Stimulated activated naive CD8-positive, alpha-beta T cell treated with anti-CD3 and anti-CD28 coated beads, Interleukin-15, amount 100 ng/mL, for 72 hours (primary cell): ENCODE data around the gene FSIP1.
A peak's percentile ranks its signal among the peaks of the same experiment; 100 is the strongest.

ENCODE experiments used
- ATAC-seq: fragments of 150-1000 bp; cut with Tn5 transposase; 2 replicates; pipeline ENCODE4 v1.10.0; 2021; ENCODE audit warnings: mild to moderate bottlenecking, moderate library complexity
- DNase-seq, 2 donors: peaks; one replicate each; pipeline ENCODE4 v3.0.0; 2021 to 2022
- H3K27ac Mint-ChIP-seq, 2 donors: one replicate each; pipeline ENCODE4 v1.8.0; 2022; ENCODE audit warnings: mild to moderate bottlenecking in 2 of 2, mixed read lengths in 2 of 2, moderate library complexity in 2 of 2
- H3K27me3 Mint-ChIP-seq: one replicate; pipeline ENCODE4 v1.8.0; 2022; ENCODE audit warnings: mixed read lengths
- H3K4me1 Mint-ChIP-seq: one replicate; pipeline ENCODE4 v1.8.0; 2022; ENCODE audit warnings: mild to moderate bottlenecking, mixed read lengths
- H3K4me3 Mint-ChIP-seq, 2 donors: one replicate each; pipeline ENCODE4 v1.8.0; 2022; ENCODE audit warnings: mild to moderate bottlenecking in 2 of 2, mixed read lengths in 2 of 2, moderate library complexity in 1 of 2
- H3K9me3 Mint-ChIP-seq, 2 donors: one replicate each; pipeline ENCODE4 v1.8.0; 2022; ENCODE audit warnings: mixed read lengths in 2 of 2

FSIP1 gene

DNA sequence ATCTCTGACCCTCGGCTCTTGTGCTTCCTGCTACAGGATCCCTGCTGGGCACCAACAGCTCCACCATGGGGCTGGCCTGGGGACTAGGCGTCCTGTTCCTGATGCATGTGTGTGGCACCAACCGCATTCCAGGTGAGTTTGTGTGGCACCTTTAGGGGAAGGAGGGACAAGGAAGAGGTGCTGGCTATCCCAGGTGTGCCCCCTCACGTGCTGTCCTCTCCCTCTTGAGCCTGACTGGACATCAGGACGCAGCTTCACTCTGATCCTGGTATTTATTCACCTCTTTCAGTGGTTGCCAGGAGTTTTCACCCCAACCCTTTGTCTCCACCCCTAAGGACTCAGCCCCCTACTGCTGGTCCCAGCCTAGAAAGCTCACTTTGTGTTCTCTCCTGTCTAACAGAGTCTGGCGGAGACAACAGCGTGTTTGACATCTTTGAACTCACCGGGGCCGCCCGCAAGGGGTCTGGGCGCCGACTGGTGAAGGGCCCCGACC lies 200.8 kb downstream of the FSIP1 start:
- Mint-ChIP-seq H3K27ac (no peak overlapping the region), H3K4me3 (peak overlapping the region; percentile 69 to 75), H3K4me1 (peaks cover 19% of the 10 kb centered on the region), H3K27me3 (peaks cover 64% of the 10 kb centered on the region), H3K9me3 (no peaks in the 10 kb centered on the region)
- peak; percentile 5 for ATAC-seq
- no peak for DNase-seq

DNA sequence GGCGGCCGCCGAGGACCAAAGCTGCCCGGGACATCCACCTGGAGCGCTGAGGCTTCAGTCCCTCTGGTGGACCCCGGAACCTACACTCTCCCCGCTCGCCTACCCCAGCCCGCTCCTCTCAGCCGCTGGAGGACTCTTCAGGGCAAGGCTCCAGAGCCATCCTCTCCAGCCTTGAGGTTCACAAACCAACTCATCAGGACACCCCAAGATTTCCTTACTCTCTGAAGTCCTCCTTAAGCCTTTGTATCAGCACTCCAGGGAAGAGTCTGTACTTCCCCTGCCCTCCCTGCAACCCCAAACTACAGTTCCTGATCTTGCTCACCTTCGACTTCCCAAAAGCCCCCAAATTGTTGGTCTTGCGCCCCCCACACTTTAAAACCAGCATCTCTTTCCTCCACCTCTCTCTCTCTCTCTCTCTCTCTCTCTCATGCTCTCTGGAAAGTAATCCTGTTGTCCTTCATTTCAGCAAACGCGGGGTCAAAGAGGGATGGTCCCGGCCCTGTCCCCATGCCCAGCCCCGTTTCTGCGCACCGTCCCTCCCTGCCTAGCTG lies 201.3 kb downstream of the FSIP1 start:
- H3K27me3 Mint-ChIP-seq: peaks cover 69% of the 10 kb centered on the region
- peak in 1 of 2 donors; percentile 5 for DNase-seq
- peak overlapping the region in 1 of 2 donors; percentile 63 for H3K27ac Mint-ChIP-seq
- H3K9me3 Mint-ChIP-seq: no peaks in the 10 kb centered on the region
- H3K4me3 Mint-ChIP-seq: peak overlapping the region; percentile 69 to 75
- peak; percentile 32 for ATAC-seq
- H3K4me1 Mint-ChIP-seq: peaks cover 19% of the 10 kb centered on the region

DNA sequence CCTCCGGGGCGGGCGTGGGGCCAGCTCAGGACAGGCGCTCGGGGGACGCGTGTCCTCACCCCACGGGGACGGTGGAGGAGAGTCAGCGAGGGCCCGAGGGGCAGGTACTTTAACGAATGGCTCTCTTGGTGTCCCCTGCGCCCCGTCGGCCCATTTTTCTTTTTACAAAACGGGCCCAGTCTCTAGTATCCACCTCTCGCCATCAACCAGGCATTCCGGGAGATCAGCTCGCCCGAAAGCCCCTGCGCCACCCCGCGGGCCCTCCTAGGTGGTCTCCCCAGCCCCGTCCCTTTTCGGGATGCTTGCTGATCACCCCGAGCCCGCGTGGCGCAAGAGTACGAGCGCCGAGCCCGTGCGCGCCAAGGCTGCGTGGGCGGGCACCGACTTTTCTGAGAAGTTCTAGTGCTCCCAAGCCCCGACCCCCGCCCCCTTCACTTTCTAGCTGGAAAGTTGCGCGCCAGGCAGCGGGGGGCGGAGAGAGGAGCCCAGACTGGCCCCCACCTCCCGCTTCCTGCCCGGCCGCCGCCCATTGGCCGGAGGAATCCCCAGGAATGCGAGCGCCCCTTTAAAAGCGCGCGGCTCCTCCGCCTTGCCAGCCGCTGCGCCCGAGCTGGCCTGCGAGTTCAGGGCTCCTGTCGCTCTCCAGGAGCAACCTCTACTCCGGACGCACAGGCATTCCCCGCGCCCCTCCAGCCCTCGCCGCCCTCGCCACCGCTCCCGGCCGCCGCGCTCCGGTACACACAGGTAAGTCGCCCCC lies 202.0 kb downstream of the FSIP1 start, which contains the start of gene THBS1:
THBS1 (plus strand) TSS at position 595 of the 757 bp plus-strand sequence. CDS start 779 bp downstream, outside the sequence.
- Mint-ChIP-seq H3K4me3 (peak within 1 kb of the TSS; percentile 69 to 75), H3K27ac (peak within 1 kb of the TSS; percentile 51 to 63), H3K4me1 (peaks cover 19% of the 10 kb centered on the region), H3K9me3 (no peaks in the 10 kb centered on the region), H3K27me3 (peaks cover 69% of the 10 kb centered on the region)
- ATAC-seq (peak; percentile 70), DNase-seq (peak; percentile 28 to 54)

DNA sequence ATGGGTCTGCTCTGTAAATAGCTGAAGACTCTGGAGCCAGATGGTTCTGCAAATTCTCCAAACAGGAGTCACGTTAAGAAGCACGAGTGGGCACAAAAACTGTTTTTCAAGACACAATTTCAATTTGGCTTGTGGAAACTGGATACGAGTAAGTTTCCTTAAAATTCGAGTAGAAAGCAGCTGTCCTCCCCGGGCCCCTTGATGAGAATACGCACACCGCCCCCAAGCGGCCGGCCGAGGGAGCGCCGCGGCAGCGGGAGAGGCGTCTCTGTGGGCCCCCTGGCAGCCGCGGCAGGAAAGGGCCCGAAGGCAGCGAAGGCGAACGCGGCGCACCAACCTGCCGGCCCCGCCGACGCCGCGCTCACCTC lies 202.5 kb downstream of the FSIP1 start:
- Mint-ChIP-seq H3K27ac (peak overlapping the region in 1 of 2 donors; percentile 27), H3K4me3 (peak overlapping the region; percentile 69 to 75), H3K9me3 (no peaks in the 10 kb centered on the region), H3K27me3 (peaks cover 63% of the 10 kb centered on the region), H3K4me1 (peaks cover 19% of the 10 kb centered on the region)
- ATAC-seq: peak; percentile 90
- peak; percentile 89 to 91 for DNase-seq

DNA sequence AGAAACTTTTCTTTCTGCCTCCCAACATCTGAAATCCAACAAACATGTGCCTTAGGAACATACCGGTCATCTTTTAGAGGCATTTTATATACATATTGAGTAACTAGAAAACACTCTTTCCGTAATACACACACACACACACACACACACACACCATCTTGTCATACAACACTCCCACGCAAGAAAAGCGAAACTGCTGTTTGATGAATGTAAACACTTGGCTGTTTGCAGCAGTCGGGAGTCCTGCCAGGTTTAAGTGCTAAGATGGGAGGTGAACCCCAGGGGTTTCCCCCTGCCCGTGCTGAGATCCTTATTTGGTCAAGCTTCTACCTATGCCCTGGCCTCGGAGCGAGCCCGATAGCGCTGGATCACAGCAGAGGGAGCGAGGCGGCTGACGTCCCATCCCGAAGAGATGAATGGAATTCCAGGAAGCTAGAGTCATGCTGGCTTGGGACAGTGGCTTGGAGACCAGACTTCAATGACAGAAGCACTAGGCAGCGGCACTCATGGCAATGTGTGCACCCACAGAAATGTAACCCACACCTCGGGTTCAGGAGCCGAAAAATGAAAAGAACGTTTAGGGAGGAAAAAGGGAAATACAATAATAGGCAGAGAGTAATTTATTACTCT lies 203.0 kb downstream of the FSIP1 start:
- Mint-ChIP-seq H3K27ac (peak overlapping the region in 1 of 2 donors; percentile 82), H3K9me3 (no peaks in the 10 kb centered on the region), H3K4me3 (peak overlapping the region in 1 of 2 donors; percentile 4), H3K27me3 (peaks cover 59% of the 10 kb centered on the region), H3K4me1 (peaks cover 19% of the 10 kb centered on the region)
- DNase-seq (no peak), ATAC-seq (no peak)

DNA sequence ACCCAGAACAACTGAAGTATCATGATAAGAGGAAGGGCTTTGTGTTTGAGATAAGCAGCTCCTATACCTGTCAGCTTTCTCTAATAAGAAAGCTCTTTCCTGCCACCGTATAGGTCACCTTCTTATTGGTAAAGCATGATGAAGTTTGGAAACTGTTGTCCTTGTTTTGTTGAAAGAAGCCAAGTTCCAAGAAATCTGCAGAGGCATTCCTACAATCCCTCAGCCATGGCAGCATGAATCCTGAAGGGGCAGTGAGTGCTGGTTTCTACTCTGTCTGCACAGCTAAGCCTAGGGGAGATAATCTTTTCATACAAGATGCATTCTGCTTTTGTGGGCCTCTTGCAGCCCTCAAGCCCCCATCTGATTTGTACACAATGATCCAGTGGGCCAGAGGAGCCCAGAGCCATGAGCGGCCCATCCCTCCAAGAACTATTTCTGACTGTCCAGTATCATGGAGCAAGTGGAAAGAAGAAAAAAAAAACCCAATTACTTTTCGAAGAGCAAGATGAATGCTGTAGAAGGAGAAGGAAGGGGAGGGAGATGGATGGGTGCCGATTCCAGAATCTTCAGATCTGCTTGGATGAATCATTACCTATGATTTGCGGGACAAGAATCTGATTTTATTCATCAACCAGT lies 203.7 kb downstream of the FSIP1 start:
- Mint-ChIP-seq H3K4me3 (no peak overlapping the region), H3K4me1 (peaks cover 19% of the 10 kb centered on the region), H3K27ac (peak overlapping the region in 1 of 2 donors; percentile 53), H3K27me3 (peaks cover 62% of the 10 kb centered on the region), H3K9me3 (no peaks in the 10 kb centered on the region)
- ATAC-seq (no peak), DNase-seq (no peak)

DNA sequence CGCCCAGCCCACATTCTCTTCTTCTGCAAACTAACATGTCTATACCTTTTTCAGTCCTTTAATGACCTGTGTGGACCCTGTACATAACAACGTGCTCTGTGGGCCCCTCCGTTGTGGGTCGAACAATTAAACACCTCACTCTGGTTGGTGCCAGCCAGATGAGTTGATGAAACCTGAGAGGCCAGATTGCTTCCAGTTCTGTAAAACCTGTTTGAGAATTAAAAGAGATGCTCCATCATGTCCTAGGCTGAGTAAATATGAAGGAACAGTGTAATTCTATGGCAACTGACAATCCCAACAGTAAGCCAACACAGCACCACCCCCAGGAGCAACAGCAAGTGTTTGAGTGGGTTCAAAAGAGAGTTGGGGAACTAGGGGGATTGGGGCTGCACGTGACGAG lies 207.5 kb downstream of the FSIP1 start:
- no peak overlapping the region for H3K27ac Mint-ChIP-seq
- DNase-seq (no peak), ATAC-seq (no peak)
- no peak overlapping the region for H3K4me3 Mint-ChIP-seq
- H3K27me3 Mint-ChIP-seq: peaks cover 54% of the 10 kb centered on the region
- no peaks in the 10 kb centered on the region for H3K9me3 Mint-ChIP-seq
- peaks cover 9% of the 10 kb centered on the region for H3K4me1 Mint-ChIP-seq

DNA sequence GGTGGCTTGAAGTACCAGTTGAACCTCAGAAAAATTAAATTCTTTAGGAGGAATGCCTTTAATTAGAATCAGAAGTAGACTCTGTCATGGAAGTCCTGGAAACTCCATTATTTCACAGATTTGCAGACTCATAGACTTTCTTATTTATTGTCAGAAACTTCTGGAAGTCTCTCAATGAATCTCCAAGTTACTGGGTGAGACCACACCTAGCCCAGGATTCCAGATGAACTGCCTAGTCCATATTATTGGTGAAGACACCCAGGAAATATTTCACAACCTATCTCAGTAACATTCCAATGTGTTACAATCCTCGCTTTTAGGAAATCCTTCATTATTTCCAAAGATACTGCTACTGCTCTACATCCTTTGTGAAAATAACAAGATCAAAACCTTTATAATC lies 208.2 kb downstream of the FSIP1 start:
- no peak overlapping the region for H3K27ac Mint-ChIP-seq
- DNase-seq: no peak
- H3K4me3 Mint-ChIP-seq: no peak overlapping the region
- peaks cover 2% of the 10 kb centered on the region for H3K4me1 Mint-ChIP-seq
- ATAC-seq: no peak
- no peaks in the 10 kb centered on the region for H3K9me3 Mint-ChIP-seq
- H3K27me3 Mint-ChIP-seq: peaks cover 51% of the 10 kb centered on the region

DNA sequence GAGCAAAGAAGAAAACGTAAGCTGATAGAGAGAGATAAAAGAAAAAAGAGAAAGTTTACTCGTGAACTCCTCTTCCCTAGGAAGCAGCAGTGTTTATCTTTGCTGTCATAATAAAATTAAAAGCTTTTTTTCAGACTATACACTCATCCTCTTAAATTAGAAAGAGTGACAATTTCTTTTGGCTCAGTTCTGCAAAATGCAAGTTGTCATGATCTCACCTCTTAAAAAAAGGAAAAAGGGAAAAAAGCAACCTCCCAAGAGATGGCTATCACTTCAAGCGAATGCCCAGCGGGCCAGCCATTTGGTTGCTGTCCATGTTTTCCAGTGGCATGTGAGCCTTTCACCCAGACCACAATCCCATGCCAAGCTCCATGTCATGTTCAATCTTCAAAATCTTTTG lies 208.8 kb downstream of the FSIP1 start:
- no peak overlapping the region for H3K4me3 Mint-ChIP-seq
- DNase-seq (no peak), ATAC-seq (no peak)
- H3K9me3 Mint-ChIP-seq: no peaks in the 10 kb centered on the region
- no peaks in the 10 kb centered on the region for H3K4me1 Mint-ChIP-seq
- peaks cover 45% of the 10 kb centered on the region for H3K27me3 Mint-ChIP-seq
- no peak overlapping the region for H3K27ac Mint-ChIP-seq

DNA sequence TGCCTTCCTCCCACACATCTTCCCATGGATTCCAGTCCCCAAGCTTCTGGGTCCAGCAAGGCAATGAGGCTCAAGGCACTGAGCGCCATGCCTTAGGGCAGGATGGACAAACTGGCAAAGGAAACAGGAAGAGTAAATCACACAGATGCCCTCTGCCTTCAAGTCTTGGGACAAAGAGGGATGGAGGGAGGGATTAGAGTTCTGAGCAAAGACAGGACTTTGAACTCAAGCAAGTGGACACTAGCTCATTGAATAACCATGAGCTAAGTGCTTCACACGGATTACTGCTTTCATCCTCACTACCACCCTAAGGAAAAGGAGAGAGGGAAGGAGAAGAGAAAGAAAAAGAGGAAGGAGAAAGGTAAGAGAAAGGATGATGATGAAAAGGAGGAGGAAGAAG lies 209.4 kb downstream of the FSIP1 start:
- Mint-ChIP-seq H3K4me1 (no peaks in the 10 kb centered on the region), H3K9me3 (no peaks in the 10 kb centered on the region), H3K27ac (no peak overlapping the region), H3K4me3 (no peak overlapping the region), H3K27me3 (peaks cover 40% of the 10 kb centered on the region)
- ATAC-seq: no peak
- no peak for DNase-seq

DNA sequence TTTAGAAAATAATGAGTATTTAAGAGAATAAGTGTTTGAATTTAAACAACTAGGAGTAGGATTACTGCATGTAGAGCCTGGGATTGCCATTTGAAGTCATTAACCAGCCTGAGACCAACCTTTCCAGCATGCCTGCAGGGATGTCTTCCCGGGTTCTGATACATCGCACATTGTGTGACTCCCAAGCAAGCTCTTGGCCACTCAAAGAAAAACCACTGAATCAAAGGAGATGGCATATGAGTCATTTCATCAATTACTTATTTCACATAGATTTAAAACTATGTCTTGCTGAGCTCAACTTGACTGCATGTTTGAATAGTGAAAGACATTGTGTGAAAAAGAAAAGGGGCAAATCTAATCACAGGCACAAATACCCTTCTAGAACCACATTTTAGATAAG lies 216.8 kb downstream of the FSIP1 start:
- Mint-ChIP-seq H3K4me1 (no peaks in the 10 kb centered on the region), H3K27ac (no peak overlapping the region), H3K4me3 (no peak overlapping the region), H3K27me3 (peaks cover 14% of the 10 kb centered on the region), H3K9me3 (no peaks in the 10 kb centered on the region)
- no peak for DNase-seq
- ATAC-seq: no peak

DNA sequence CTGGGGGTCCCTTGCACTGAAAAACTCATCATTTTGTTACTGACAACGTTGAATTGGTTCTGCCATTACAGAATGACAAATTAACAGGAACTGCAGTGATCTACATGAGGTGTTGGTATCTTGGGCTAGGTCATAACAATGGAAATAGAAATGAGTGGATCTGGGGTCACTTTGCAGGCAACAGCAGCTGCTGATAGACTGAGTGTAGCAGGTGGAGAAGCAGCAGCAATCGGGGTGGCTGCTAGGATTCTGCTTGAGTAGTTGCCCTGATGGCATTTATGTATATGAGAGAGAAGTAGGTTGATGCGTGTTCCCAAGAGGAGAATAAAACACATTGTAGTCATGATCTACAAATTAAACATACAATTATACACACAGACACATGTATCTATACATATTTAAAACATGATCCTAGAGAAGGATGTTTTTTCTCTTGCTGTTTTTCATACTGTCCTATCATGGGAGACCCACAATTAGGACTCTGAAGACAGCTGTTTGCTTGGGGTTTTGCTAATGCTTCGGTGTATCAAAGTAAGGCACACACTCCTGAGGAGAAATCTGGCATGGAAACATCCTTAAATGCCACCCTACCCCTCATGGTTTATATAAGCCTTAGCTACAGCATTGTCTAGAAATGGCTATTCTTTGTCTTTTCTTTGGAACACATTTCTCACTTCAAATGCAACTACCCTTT lies 217.5 kb downstream of the FSIP1 start:
- Mint-ChIP-seq H3K4me3 (no peak overlapping the region), H3K27me3 (peaks cover 9% of the 10 kb centered on the region), H3K9me3 (no peaks in the 10 kb centered on the region), H3K4me1 (no peaks in the 10 kb centered on the region), H3K27ac (no peak overlapping the region)
- ATAC-seq: no peak
- no peak for DNase-seq

DNA sequence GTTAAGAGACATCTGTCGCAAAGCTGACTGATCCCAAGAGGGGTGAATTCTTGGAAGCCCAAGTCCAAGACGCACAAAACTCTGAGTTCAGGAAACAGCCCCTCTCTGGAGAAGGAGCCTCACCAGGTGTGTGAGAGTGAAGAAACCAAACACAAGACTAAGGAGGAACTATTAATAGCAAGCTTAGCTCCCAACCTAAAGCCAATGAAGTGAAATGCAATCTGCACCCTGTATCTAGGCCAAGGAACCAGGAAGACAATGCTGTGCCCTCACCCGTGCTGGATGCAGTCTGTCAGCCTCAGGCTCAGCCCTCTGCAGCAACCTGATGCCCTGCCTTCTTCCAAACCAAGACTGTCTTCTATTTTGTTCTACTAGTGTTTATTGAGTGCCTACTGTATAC lies 224.2 kb downstream of the FSIP1 start:
- Mint-ChIP-seq H3K4me1 (peaks cover 7% of the 10 kb centered on the region), H3K4me3 (no peak overlapping the region), H3K27ac (no peak overlapping the region), H3K27me3 (peaks cover 8% of the 10 kb centered on the region), H3K9me3 (no peaks in the 10 kb centered on the region)
- ATAC-seq (no peak), DNase-seq (no peak)

DNA sequence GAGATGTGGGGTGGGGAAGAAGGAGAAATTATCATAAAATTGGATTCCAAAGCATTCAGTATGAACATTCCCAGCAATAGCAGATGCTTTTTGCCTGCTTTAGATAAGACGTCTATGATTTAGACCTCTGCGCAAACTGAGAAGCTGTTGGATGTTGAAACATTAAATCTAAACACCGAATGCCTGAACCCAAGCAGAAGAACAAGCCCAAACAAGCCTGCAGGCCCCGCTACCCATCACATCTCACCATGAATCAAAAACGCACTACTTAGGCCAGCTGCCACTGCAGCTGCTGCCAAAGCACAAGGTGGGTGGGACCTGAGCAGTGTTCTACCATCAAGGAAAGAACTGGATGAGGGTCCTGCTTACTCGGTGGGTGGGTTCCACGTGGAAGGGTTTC lies 226.2 kb downstream of the FSIP1 start:
- ATAC-seq (no peak), DNase-seq (no peak)
- Mint-ChIP-seq H3K9me3 (no peaks in the 10 kb centered on the region), H3K27me3 (peaks cover 11% of the 10 kb centered on the region), H3K27ac (no peak overlapping the region), H3K4me3 (no peak overlapping the region), H3K4me1 (peaks cover 9% of the 10 kb centered on the region)

DNA sequence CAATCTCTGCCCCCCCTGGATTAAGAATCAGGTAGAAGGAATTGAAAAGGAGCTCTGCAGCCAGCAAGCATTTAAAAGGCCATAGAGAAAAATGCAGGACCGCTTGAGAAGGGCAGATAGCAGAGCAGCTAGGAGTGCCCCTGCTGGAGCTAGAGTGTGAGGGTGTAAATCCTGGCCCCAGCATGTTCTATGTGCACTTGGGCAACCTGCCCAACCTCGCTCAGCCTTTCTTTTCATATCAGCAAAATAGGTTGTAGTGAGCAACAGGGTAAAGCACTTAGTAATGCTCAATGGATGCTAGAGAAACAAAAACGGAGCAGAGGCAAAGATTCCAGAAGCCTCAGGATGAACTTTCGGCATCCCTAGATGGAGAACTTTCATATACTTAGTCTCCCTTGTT lies 226.8 kb downstream of the FSIP1 start:
- H3K4me3 Mint-ChIP-seq: no peak overlapping the region

More for the DNA sequence above, 226.8 kb downstream of the FSIP1 start:
- no peak for DNase-seq
- Mint-ChIP-seq H3K4me1 (peaks cover 9% of the 10 kb centered on the region), H3K9me3 (no peaks in the 10 kb centered on the region), H3K27ac (no peak overlapping the region), H3K27me3 (peaks cover 15% of the 10 kb centered on the region)
- ATAC-seq: no peak
